Natural killer cell treated with Interleukin-12 subunit alpha and Interleukin-12 subunit beta and Interleukin-15 and Interleukin-18, amount 100 ng/mL, for 72 hours (primary cell): ENCODE data around the gene ALDH3A1. TPM values are rescaled to one million over a fixed set of nuclear protein-coding genes. Genes with fewer than 3 reads are reported as not detected.
A peak's percentile ranks its signal among the peaks of the same experiment; 100 is the strongest.
"Not testable (repeated sequence)": the region's sequence is repeated elsewhere in the genome, so short reads cannot be mapped to it uniquely, and the experiment has no call there.

ENCODE experiments used
- ATAC-seq, 2 donors: fragments of 150-1000 bp; cut with Tn5 transposase in 1 of 2; sonication (Bioruptor Pico), chemical (Tn5 transposase) in 1 of 2; 2 replicates each; pipeline ENCODE4 v1.10.0; 2021
- DNase-seq: peaks from one replicate; pipeline ENCODE4 v3.0.0; 2022; ENCODE audit warnings: low spot score
- H3K27ac Mint-ChIP-seq, 2 donors: 1 replicate in 1 of 2; 2 replicates in 1 of 2; pipeline ENCODE4 v1.8.0; 2022; ENCODE audit warnings: mixed read lengths in 2 of 2, mild to moderate bottlenecking in 1 of 2, moderate library complexity in 1 of 2
- H3K27me3 Mint-ChIP-seq, 2 donors: 1 replicate in 1 of 2; 2 replicates in 1 of 2; pipeline ENCODE4 v1.8.0; 2022; ENCODE audit warnings: mixed read lengths in 2 of 2
- H3K36me3 Mint-ChIP-seq: one replicate; pipeline ENCODE4 v1.8.0; 2022; ENCODE audit warnings: mixed read lengths
- H3K4me1 Mint-ChIP-seq, 2 donors: 1 replicate in 1 of 2; 2 replicates in 1 of 2; pipeline ENCODE4 v1.8.0; 2022; ENCODE audit warnings: low read depth in 2 of 2, mixed read lengths in 2 of 2, mild to moderate bottlenecking in 1 of 2
- H3K4me3 Mint-ChIP-seq: one replicate; pipeline ENCODE4 v1.8.0; 2022; ENCODE audit warnings: mixed read lengths
- H3K9me3 Mint-ChIP-seq: 2 replicates; pipeline ENCODE4 v1.8.0; 2022; ENCODE audit warnings: mixed read lengths
- total RNA-seq, 2 donors: library from RNA; stranded (reverse); gene quantifications; one replicate each; pipeline ENCODE4 v1.2.3, GENCODE V29; 2022

ALDH3A1 gene
- total RNA-seq, 2 donors from 2014 or later = not detected

- peaks cover 4 to 5% of the 10 kb centered on the region in 2 donors for H3K27me3 Mint-ChIP-seq
- H3K4me1 Mint-ChIP-seq = peaks cover 0 to 2% of the 10 kb centered on the region in 2 donors
- DNase-seq (no peak), ATAC-seq (no peak)
- no peak overlapping the region for H3K27ac Mint-ChIP-seq
- H3K9me3 Mint-ChIP-seq = no peaks in the 10 kb centered on the region
- H3K36me3 Mint-ChIP-seq = no peaks in the 10 kb centered on the region
- no peak overlapping the region for H3K4me3 Mint-ChIP-seq
Measured at GRCh38 chr17:19768046-19768782, 20.1 kb upstream of the ALDH3A1 start.

DNA sequence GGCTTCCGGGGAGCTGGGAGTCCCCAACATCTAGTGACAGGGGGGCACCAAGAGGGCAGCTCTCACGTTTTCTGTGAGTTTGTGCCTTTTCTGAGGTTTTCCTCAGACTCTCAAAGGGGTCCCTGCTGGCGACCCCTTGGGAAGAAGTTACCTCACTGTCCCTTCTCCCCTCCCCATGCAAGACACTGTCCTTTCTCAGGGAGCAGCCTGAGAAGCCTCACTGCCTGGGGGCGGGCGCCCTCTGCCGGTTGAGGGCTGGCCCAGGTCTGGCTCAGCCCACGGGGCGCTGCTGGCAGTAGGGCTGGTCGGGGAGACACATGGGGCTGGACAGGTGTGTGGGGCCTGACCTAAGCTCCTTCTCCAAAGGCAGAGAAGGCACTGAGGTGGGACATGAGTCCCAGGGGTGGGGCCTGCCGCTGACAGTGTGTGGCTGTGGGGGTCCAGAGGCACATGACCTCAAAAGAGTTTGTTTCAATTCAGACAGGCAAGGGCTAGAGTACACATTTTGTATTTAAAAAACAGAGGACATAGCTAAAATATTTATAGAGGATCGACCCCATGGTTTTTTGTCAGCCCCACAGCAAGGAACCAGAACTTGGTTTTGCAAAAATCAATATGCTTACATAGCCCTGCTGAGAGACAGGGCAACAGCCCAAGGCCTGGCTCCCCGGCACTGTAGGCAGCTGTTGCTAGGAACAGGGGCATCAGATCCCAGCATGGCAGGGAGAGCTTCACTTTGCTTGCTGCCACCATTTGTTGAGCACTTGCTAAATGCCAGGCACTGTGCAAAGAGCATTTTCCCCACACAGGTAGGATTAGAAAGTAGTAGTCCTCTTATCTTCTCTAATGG lies 18.5 kb upstream of the ALDH3A1 start:
- peak; percentile 75 for DNase-seq
- Mint-ChIP-seq H3K4me3 (no peak overlapping the region), H3K27ac (no peak overlapping the region), H3K4me1 (peaks cover 0 to 2% of the 10 kb centered on the region in 2 donors), H3K27me3 (peaks cover 5 to 6% of the 10 kb centered on the region in 2 donors), H3K36me3 (no peaks in the 10 kb centered on the region), H3K9me3 (no peaks in the 10 kb centered on the region)
- ATAC-seq = peak; percentile 82 to 88

DNA sequence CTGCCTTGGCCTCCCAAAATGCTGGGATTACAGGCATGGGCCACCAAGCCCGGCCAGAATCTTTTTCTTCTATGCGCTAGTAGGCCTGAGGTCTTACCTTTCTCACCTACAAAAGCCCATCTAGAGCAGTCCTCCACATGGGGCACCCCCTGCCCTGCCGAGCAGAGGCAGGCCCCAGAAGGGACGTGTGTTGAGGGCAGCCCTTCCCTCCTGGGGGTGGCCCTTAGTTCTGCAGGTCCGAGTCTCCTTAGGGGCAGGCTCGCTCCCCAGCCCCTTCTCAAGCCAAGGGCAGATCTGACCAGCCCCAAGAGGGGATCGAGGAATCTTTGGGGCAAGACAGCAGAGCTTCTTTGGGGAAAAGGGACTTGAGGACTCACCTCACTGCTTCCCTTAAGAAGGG lies 17.9 kb upstream of the ALDH3A1 start:
- DNase-seq (no peak), ATAC-seq (no peak)
- H3K36me3 Mint-ChIP-seq = no peaks in the 10 kb centered on the region
- no peak overlapping the region for H3K4me3 Mint-ChIP-seq
- H3K9me3 Mint-ChIP-seq = no peaks in the 10 kb centered on the region
- no peak overlapping the region for H3K27ac Mint-ChIP-seq
- H3K27me3 Mint-ChIP-seq = peaks cover 6% of the 10 kb centered on the region in 2 donors
- H3K4me1 Mint-ChIP-seq = peaks cover 0 to 2% of the 10 kb centered on the region in 2 donors

GRCh38 chr17:19763991-19764390 lies 15.9 kb upstream of the ALDH3A1 start:
- ATAC-seq, H3K36me3 Mint-ChIP-seq, H3K4me3 Mint-ChIP-seq, DNase-seq, H3K4me1 Mint-ChIP-seq, H3K27ac Mint-ChIP-seq, H3K9me3 Mint-ChIP-seq: not testable (repeated sequence)
- H3K27me3 Mint-ChIP-seq = peaks cover 14% of the 10 kb centered on the region in 2 donors

- DNase-seq (no peak), ATAC-seq (no peak)
- no peaks in the 10 kb centered on the region for H3K9me3 Mint-ChIP-seq
- peaks cover 14 to 15% of the 10 kb centered on the region in 2 donors for H3K27me3 Mint-ChIP-seq
- no peak overlapping the region for H3K4me3 Mint-ChIP-seq
- H3K27ac Mint-ChIP-seq = no peak overlapping the region
- H3K36me3 Mint-ChIP-seq = no peaks in the 10 kb centered on the region
- H3K4me1 Mint-ChIP-seq = peaks cover 0 to 5% of the 10 kb centered on the region in 2 donors
Measured at GRCh38 chr17:19763416-19763815, 15.3 kb upstream of the ALDH3A1 start.

GRCh38 chr17:19762515-19762961 lies 14.4 kb upstream of the ALDH3A1 start:
- Mint-ChIP-seq H3K27ac (no peak overlapping the region), H3K4me1 (peaks cover 0 to 5% of the 10 kb centered on the region in 2 donors), H3K4me3 (no peak overlapping the region), H3K36me3 (no peaks in the 10 kb centered on the region), H3K9me3 (no peaks in the 10 kb centered on the region), H3K27me3 (peaks cover 14 to 15% of the 10 kb centered on the region in 2 donors)
- no peak for DNase-seq
- peak; percentile 44 to 58 for ATAC-seq

DNA sequence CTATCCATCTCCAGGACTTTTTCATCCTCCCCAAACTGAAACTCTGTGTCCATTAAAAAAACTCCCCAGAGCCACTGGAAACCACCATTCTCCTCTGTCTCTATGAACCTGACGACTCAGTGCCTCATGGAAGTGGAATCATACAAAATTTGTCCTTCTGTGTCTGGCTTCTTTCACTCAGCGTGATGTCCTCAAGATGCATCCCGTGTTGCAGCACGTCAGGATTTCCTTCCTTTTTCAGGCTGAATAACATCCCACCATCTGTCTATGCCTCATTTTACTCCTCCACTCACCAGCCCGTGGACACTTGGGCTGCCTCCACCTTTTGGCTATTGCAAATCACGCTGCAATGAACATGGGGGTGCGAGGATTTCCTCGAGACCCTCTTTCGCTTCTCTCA lies 12.6 kb upstream of the ALDH3A1 start:
- peaks cover 0 to 2% of the 10 kb centered on the region in 2 donors for H3K4me1 Mint-ChIP-seq
- ATAC-seq (no peak), DNase-seq (no peak)
- H3K27ac Mint-ChIP-seq = no peak overlapping the region
- no peak overlapping the region for H3K4me3 Mint-ChIP-seq
- H3K36me3 Mint-ChIP-seq = no peaks in the 10 kb centered on the region
- H3K9me3 Mint-ChIP-seq = no peaks in the 10 kb centered on the region
- H3K27me3 Mint-ChIP-seq = peaks cover 14 to 20% of the 10 kb centered on the region in 2 donors

DNA sequence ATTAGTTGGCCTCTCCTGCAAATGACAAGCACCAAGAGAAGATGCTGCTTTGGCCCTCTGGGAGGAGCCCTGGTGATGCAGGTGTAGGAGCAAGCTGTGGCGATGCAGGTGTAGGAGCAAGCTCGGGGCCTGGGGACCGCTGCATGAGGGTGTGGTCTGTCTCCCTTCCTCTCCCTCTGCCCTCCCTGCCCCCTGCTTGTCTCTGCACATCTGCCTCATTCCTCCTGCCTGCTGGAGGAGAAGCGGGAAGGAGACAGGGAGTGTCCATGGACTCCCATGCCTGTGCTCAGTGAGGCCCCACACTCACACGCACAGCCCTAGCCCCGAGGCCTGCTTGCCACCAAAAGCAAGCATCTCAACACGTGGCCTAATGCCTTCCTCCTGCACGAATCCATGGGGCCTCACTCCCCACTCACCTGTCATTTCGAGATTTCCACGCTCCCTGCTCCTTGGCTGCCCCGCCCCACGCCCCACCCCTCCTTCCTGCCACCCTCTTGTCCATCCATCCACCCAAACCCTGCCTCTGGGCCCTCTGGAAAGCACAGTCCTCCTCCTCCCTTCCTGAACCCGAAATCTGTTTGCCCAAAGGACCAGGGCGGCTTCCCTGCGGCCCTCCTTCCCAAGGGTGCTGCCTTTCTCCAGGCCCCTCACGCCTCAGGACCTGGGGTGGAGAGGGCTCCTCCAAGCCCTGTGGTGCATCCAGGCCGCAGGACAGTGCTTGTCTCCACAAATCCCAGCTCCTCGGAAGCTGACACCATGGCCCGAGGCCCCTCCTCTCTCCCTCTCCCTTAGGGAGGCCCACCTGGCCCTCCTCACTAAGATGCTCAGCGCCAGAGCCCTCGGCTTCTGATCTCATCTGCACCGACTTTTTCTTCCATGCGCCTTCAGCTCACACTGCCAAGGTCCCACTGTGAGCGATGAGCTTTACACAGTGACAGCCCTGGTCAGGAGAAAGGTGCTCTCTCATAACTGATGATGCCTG lies 11.8 kb upstream of the ALDH3A1 start:
- Mint-ChIP-seq H3K4me3 (no peak overlapping the region), H3K27ac (no peak overlapping the region), H3K27me3 (peaks cover 14 to 23% of the 10 kb centered on the region in 2 donors), H3K9me3 (no peaks in the 10 kb centered on the region), H3K4me1 (peaks cover 0 to 2% of the 10 kb centered on the region in 2 donors), H3K36me3 (no peaks in the 10 kb centered on the region)
- ATAC-seq (no peak), DNase-seq (no peak)

DNA sequence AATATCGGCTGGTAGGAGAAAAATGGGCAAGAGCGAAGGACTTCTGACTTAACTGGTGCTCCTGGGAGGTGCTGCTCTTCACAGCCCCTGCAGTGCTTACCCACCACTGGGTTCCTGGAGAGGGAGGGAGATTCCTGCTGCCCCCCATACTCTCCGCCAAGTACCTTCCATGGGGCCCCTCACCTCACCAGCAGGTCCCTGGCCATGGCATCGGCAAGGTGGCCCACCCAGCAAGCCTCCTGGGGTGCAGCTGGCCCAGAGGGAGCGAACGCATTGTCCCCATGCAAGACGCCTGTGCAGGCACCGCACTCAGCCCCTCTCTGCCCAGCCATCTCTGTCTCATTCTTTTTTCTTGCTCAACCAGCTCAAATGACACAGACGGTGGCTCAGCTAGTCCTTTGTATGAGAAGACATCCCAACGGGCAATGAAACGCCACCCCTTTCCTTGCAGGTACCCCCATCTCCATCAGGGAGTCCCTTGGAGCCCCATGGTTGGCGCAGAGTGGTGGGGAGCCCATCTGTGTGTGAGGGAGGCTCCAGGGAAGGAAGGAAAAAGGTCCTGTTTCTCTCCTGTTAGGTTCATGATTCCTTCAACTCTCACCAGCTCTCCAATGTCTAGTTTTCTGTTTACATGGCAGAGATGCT lies 9.6 kb upstream of the ALDH3A1 start:
- Mint-ChIP-seq H3K27ac (no peak overlapping the region), H3K4me3 (no peak overlapping the region), H3K4me1 (peaks cover 0 to 2% of the 10 kb centered on the region in 2 donors), H3K9me3 (no peaks in the 10 kb centered on the region), H3K36me3 (no peaks in the 10 kb centered on the region), H3K27me3 (peaks cover 17 to 21% of the 10 kb centered on the region in 2 donors)
- DNase-seq = peak; percentile 44
- ATAC-seq = no peak

DNA sequence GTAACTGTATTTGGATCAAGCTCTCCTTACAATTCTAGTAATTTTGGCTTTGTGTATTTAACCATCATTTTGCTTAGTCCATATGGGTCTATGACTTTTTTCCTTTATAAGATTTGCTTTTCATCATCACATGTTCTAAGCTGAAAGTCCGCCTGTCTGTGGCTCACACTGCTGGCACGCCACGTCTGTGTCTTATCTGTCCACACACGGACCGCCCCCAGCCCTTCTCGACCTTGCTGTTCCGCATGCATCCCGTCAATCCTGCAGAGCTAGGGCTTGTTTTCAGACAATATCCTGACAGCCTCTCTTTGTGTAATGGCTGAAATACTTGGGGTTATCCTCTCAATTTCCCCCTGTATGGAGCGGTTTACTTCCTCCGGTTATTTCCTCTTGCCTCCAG lies 8.4 kb upstream of the ALDH3A1 start:
- Mint-ChIP-seq H3K4me1 (peaks cover 0 to 2% of the 10 kb centered on the region in 2 donors), H3K27ac (no peak overlapping the region), H3K36me3 (no peaks in the 10 kb centered on the region), H3K27me3 (peaks cover 17 to 24% of the 10 kb centered on the region in 2 donors), H3K4me3 (no peak overlapping the region), H3K9me3 (no peaks in the 10 kb centered on the region)
- DNase-seq (no peak), ATAC-seq (no peak)

DNA sequence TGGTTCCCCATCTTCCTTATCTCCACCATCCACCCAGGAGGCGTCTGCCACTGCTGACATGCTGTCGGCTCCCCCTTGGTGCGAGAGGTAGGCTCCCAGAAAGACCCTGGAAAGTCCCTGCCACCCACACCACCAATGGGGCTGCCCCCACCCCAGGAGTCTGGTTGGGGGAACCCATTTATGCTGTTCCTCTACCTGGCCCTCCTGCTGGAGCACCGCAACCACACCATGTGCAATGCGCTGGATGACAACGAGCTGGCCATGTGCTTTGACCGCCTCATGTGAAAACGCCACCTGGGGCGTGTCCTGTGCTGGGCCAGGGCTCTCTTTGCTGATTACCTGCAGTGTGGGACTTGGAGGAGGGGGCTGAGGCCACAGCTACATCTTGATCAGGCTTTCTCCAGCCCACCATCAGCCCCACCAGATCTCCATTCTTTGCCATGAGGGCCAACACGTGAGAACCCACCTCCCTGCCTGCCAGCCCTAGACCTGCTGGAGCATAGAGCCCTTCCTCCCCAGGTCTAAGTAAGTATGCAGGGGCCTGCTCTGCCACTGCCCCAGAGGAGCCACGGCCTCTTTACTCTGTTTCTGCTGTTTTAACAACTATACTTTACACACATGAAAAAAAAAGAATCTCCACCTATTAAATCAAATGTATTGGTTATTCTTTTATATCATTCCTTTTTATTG lies 7.9 kb upstream of the ALDH3A1 start:
- ATAC-seq = no peak
- H3K27ac Mint-ChIP-seq = no peak overlapping the region
- peaks cover 21 to 27% of the 10 kb centered on the region in 2 donors for H3K27me3 Mint-ChIP-seq
- H3K9me3 Mint-ChIP-seq = no peaks in the 10 kb centered on the region
- no peak overlapping the region for H3K4me3 Mint-ChIP-seq
- no peak for DNase-seq
- no peaks in the 10 kb centered on the region for H3K36me3 Mint-ChIP-seq
- peaks cover 0 to 2% of the 10 kb centered on the region in 2 donors for H3K4me1 Mint-ChIP-seq

DNA sequence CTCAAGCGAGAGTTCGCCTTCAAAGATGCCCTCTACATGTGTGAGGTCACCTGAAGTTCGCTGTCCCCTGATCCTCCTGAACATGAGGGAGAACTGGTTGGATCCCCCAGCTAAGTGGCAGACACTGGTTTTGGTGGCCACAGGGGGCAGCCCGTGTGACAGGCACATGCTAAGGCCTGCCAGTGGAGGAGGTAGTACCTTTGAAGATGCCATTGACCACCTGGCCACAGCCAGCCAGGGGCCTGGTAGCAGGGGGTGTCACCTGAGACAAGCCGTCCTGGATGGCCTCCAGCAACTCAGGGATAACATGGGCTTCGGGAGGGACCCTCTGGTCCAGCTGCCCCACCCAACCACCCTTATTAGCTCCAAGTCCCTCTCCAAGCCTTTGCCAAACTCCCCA lies 7.3 kb upstream of the ALDH3A1 start:
- no peak for DNase-seq
- ATAC-seq = no peak
- Mint-ChIP-seq H3K9me3 (no peaks in the 10 kb centered on the region), H3K4me3 (no peak overlapping the region), H3K4me1 (peaks cover 0 to 2% of the 10 kb centered on the region in 2 donors), H3K27me3 (peaks cover 18 to 26% of the 10 kb centered on the region in 2 donors), H3K27ac (no peak overlapping the region), H3K36me3 (no peaks in the 10 kb centered on the region)
